Lower leg skin (tissue), 3 donors: ENCODE results near the gene ROM1.

Experiments used
- POLR2A ChIP-seq, 2 donors: fragments of 450-650 bp; IDR thresholded peaks; one replicate each; pipeline ENCODE4 v1.6.1; 2016 to 2017; ENCODE audit warnings: antibody characterized with exemption in 2 of 2, mild to moderate bottlenecking in 1 of 2, moderate library complexity in 1 of 2
- TF ChIP-seq, protein P1 (sequence below), 3 donors: fragments of 450-650 bp; IDR thresholded peaks; one replicate each; pipeline ENCODE4 v1.5.1; 2016; ENCODE audit warnings: antibody characterized with exemption in 3 of 3, mild to moderate bottlenecking in 3 of 3, moderate library complexity in 2 of 3

DNA sequence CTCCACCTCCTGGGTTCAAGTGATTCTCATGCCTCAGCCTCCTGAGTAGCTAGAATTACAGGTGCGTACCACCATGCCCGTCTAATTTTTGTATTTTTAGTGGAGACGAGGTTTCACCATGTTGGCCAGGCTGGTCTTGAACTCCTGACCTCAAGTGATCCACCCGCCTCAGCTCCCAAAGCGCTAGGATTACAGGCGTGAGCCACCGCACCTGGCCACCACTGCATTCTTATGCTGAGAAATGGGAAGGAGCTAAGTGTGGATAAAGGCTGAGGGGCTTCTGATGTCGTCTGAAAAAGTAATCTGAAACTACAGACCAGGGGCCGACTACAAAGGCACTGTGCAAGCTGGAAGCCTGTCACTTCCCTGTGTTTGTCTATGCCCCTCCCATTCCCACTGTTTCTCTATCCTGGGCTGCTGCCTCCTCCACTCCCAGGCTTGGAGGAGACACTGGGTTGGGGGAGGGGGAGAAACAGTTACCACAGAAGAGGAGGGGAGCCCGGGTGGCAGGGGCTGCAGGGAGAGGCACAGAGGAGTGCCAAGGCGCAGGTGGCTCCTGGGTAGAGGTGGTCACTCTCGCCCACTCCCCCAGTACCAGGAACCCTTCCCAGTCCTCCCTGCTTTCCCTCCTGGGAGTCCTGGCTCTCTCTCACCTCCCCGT is 8.5 kb upstream of the ROM1 start:
- TF ChIP-seq, protein P1, sequence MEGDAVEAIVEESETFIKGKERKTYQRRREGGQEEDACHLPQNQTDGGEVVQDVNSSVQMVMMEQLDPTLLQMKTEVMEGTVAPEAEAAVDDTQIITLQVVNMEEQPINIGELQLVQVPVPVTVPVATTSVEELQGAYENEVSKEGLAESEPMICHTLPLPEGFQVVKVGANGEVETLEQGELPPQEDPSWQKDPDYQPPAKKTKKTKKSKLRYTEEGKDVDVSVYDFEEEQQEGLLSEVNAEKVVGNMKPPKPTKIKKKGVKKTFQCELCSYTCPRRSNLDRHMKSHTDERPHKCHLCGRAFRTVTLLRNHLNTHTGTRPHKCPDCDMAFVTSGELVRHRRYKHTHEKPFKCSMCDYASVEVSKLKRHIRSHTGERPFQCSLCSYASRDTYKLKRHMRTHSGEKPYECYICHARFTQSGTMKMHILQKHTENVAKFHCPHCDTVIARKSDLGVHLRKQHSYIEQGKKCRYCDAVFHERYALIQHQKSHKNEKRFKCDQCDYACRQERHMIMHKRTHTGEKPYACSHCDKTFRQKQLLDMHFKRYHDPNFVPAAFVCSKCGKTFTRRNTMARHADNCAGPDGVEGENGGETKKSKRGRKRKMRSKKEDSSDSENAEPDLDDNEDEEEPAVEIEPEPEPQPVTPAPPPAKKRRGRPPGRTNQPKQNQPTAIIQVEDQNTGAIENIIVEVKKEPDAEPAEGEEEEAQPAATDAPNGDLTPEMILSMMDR (IDR thresholded peaks at IDR 0.05) = no peak
- no peak for TF ChIP-seq POLR2A (IDR thresholded peaks at IDR 0.05)
